GM12891 (cell line): ENCODE data around the gene ICAM2.

ENCODE experiments used
- PAX5 ChIP-seq: IDR thresholded peaks from 2 replicates; pipeline ENCODE4 v1.6.1; 2011; ENCODE audit warnings: low read length, moderate library complexity, mild to moderate bottlenecking; ENCODE audit not compliant: insufficient read depth, severe bottlenecking
- POLR2A ChIP-seq: IDR thresholded peaks from 2 replicates; pipeline ENCODE4 v1.6.1; 2011; ENCODE audit warnings: low read depth, low read length, control low read depth
- POLR2AphosphoS5 ChIP-seq: IDR thresholded peaks from 2 replicates; pipeline ENCODE4 v1.6.1; 2011; ENCODE audit warnings: low read depth, low read length, control low read depth
- POU2F2 ChIP-seq: IDR thresholded peaks from 2 replicates; pipeline ENCODE4 v1.6.1; 2011; ENCODE audit warnings: low read depth, mild to moderate bottlenecking, control low read depth, low read length, moderate library complexity
- SPI1 ChIP-seq: IDR thresholded peaks from 2 replicates; pipeline ENCODE4 v1.6.1; 2011; ENCODE audit warnings: low read depth, low read length, control low read depth
- TAF1 ChIP-seq: IDR thresholded peaks from 2 replicates; pipeline ENCODE4 v1.6.1; 2011; ENCODE audit warnings: low read depth, low read length, control low read depth

DNA sequence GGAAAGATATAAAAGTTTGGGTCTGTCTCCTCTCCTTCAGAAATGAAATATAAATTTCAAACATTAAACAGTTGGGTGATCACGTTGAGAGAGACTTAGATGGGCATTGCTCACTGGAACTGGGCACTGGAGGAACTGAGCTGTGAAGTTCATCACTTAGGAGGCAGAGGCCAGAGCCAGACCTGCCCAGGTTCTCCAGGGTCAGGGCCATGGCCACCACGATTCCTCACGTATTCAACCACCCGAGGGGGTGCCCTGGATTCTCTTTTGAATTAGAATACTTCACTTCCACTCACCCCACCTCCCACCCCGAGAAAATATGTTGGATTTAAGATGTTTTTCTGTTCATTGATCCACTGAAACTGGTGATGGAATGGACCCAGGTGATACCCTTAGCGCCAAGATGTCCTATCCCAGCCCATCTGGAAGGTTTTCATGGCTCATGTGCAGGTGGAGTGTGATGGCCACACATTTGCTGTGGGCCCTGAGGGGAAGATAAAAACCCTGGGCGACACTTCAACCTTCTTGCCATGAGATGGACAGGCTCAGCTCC lies 16.1 kb downstream of the ICAM2 start:
- TF ChIP-seq POLR2A (no peak), POLR2AphosphoS5 (no peak), PAX5 (no peak), SPI1 (no peak), TAF1 (no peak), POU2F2 (no peak)
